Body of pancreas (tissue), 4 donors: ENCODE results near the gene SRR. TPM values are rescaled to one million over a fixed set of nuclear protein-coding genes. Genes with fewer than 3 reads are reported as not detected.
A peak's percentile ranks its signal among the peaks of the same experiment; 100 is the strongest.
"Not testable (repeated sequence)": the region's sequence is repeated elsewhere in the genome, so short reads cannot be mapped to it uniquely, and the experiment has no call there.

ENCODE experiments used
- ATAC-seq: fragments of 150-250 bp; one replicate; pipeline ENCODE4 v1.9.1; 2016
- DNase-seq, 4 donors: peaks; one replicate each; pipeline ENCODE4 v3.0.0-alpha.2; 2019
- H3K27ac ChIP-seq, 4 donors: fragments of 200-600 bp; sonication (generic); 1 replicate in 3 of 4; 2 replicates in 1 of 4; pipeline versions ENCODE4 v1.5.1 to v1.6.1; 2016 to 2019; ENCODE audit warnings: mild to moderate bottlenecking in 1 of 4, mixed read lengths in 1 of 4, moderate library complexity in 1 of 4
- H3K27me3 ChIP-seq, 2 donors: fragments of 200-600 bp; sonication (generic); one replicate each; pipeline ENCODE4 v1.6.0; 2016; ENCODE audit warnings: mild to moderate bottlenecking in 1 of 2
- H3K36me3 ChIP-seq, 2 donors: fragments of 200-600 bp; sonication (generic); replicated peaks in 1 of 2; 2 replicates each; pipeline ENCODE4 v1.5.1; 2016; ENCODE audit warnings: low read depth in 2 of 2; ENCODE audit not compliant: insufficient read depth in 1 of 2
- H3K4me1 ChIP-seq: fragments of 200-600 bp; sonication (generic); one replicate; pipeline ENCODE4 v1.6.0; 2016
- H3K4me3 ChIP-seq, 2 donors: fragments of 200-600 bp; sonication (generic); 1 replicate in 1 of 2; 2 replicates in 1 of 2; pipeline ENCODE4 v1.5.1; 2016 to 2019
- H3K9me3 ChIP-seq, 3 donors: fragments of 200-600 bp; sonication (generic); 1 replicate in 2 of 3; 2 replicates in 1 of 3; pipeline ENCODE4 v1.5.1; 2016
- POLR2A ChIP-seq, 3 donors: fragments of 450-650 bp; IDR thresholded peaks; one replicate each; pipeline ENCODE4 v1.6.1; 2016; ENCODE audit warnings: antibody characterized with exemption in 3 of 3, mild to moderate bottlenecking in 2 of 3
- WGBS, 2 donors: methylation state at CpG; one replicate each; pipeline ENCODE4 v1.1.5; 2017; 5-methylcytosine and 5-hydroxymethylcytosine counted together
- intact Hi-C: fragments of 100-400 bp; cut with DNase I; formaldehyde crosslinking; loops from one replicate; pipeline ENCODE4 v1.15.1; 2023
- total RNA-seq, 2 donors: library from RNA; depleted of rRNA; stranded (reverse); fragments of >200 nt; gene quantifications; one replicate each; pipeline ENCODE4 v1.1.0, GENCODE V29; 2016
- TF ChIP-seq, protein P1 (sequence below), 7 experiments: fragments of 450-650 bp in 4 of 7; fragments of 200-600 bp in 3 of 7; sonication (generic) in 3 of 7; IDR thresholded peaks; one replicate each; pipeline ENCODE4 v1.5.1; 2016 to 2019; ENCODE audit warnings: antibody characterized with exemption in 7 of 7

The SRR gene
- total RNA-seq, 2 donors from 2014 or later: 4.6 to 9.3 TPM

DNA sequence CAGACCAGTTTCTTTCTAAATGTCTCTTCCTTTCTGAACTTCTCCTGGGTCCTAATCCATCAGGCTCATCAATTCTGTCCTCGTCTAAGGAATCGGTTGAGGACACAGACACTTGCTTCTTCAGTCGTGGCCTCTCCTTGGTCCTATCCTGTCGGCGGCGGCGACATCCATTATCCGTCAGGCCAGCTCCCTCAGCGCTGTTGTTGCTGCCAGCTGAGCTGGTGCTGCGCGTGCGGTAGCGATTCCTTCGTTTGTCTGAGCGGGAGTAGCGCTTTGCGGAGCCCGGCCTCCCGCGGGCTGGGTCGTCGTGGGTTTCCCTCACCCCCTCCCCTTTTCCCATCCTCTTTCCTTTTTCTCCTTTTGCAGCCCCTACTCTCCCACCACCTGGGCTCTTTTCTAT, 4.0 kb upstream of the SRR start:
- Histone ChIP-seq H3K4me3 (no peak overlapping the region), H3K36me3 (no peaks in the 10 kb centered on the region), H3K27ac (no peak overlapping the region), H3K9me3 (no peaks in the 10 kb centered on the region), H3K4me1 (peaks cover 21% of the 10 kb centered on the region), H3K27me3 (no peaks in the 10 kb centered on the region)
- intact Hi-C loops: no loop called here
- no peak for ATAC-seq
- no peak for TF ChIP-seq POLR2A (IDR thresholded peaks at IDR 0.05)
- TF ChIP-seq, protein P1, sequence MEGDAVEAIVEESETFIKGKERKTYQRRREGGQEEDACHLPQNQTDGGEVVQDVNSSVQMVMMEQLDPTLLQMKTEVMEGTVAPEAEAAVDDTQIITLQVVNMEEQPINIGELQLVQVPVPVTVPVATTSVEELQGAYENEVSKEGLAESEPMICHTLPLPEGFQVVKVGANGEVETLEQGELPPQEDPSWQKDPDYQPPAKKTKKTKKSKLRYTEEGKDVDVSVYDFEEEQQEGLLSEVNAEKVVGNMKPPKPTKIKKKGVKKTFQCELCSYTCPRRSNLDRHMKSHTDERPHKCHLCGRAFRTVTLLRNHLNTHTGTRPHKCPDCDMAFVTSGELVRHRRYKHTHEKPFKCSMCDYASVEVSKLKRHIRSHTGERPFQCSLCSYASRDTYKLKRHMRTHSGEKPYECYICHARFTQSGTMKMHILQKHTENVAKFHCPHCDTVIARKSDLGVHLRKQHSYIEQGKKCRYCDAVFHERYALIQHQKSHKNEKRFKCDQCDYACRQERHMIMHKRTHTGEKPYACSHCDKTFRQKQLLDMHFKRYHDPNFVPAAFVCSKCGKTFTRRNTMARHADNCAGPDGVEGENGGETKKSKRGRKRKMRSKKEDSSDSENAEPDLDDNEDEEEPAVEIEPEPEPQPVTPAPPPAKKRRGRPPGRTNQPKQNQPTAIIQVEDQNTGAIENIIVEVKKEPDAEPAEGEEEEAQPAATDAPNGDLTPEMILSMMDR (IDR thresholded peaks at IDR 0.05): no peak
- 89 to 91% methylated on average over 21 to 22 of the region's 22 CpGs for WGBS, 2 donors
- no peak for DNase-seq

DNA sequence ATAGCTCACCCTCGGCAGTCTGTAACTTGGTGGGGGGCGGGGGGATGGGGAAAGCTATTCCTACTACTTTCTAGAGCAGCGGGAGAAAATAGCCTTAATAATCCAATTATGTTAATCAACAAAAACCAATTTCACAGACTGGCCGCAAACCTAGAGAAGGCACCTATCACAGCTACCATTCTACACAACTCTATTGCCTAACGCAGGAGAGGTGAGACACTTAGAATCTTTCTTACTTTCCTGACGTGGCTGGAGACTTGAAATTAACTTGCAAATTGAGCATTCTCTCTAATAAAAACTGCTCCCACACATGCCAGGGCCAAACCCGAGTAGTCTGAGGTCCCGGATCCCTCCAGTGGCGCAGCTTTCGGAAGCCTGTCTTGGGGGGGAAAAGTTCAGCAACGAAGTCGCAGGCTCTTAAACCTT, 959 bp upstream of the SRR start:
- H3K27me3 ChIP-seq: no peaks in the 10 kb centered on the region
- H3K4me1 ChIP-seq: peaks cover 21% of the 10 kb centered on the region
- peak overlapping the region; percentile 80 to 92 (median 87) for H3K27ac ChIP-seq
- intact Hi-C loops: no loop called here
- H3K36me3 ChIP-seq: no peaks in the 10 kb centered on the region
- no peaks in the 10 kb centered on the region for H3K9me3 ChIP-seq
- no peak for DNase-seq
- no peak for TF ChIP-seq POLR2A (IDR thresholded peaks at IDR 0.05)
- TF ChIP-seq, protein P1 (IDR thresholded peaks at IDR 0.05): no peak
- 1% methylated on average over 11 to 12 of the region's 12 CpGs for WGBS, 2 donors
- ATAC-seq: no peak
- H3K4me3 ChIP-seq: peak overlapping the region; percentile 80 to 83

DNA sequence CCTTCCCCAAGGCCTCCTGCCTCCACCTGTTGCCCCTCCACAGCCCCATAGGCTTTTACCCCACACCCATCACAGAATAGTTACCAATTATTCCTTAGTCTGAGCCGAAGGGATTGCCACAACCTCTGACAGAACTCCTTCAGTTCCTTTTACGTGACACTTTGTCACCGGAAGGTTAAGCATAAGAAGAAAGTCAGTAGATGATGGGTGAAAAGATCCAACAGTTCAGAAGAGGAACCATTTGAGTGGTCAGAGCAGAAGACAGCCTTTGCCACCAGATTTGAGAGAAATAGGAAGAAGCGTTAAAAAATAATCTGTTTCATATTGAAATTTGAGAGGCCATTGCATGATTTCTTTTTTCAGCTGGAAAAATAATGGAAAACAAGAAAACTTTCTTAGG, 1.2 kb downstream of the SRR start:
- no peak overlapping the region for H3K4me3 ChIP-seq
- no peak for DNase-seq
- H3K9me3 ChIP-seq: no peaks in the 10 kb centered on the region
- no peak for TF ChIP-seq POLR2A (IDR thresholded peaks at IDR 0.05)
- TF ChIP-seq, protein P1 (IDR thresholded peaks at IDR 0.05): no peak
- no peak overlapping the region for H3K27ac ChIP-seq
- peaks cover 34% of the 10 kb centered on the region for H3K4me1 ChIP-seq
- 84 to 89% methylated on average over 4 of the region's 4 CpGs for WGBS, 2 donors
- no peak for ATAC-seq
- intact Hi-C loops: no loop called here
- H3K36me3 ChIP-seq: no peaks in the 10 kb centered on the region
- H3K27me3 ChIP-seq: no peaks in the 10 kb centered on the region

DNA sequence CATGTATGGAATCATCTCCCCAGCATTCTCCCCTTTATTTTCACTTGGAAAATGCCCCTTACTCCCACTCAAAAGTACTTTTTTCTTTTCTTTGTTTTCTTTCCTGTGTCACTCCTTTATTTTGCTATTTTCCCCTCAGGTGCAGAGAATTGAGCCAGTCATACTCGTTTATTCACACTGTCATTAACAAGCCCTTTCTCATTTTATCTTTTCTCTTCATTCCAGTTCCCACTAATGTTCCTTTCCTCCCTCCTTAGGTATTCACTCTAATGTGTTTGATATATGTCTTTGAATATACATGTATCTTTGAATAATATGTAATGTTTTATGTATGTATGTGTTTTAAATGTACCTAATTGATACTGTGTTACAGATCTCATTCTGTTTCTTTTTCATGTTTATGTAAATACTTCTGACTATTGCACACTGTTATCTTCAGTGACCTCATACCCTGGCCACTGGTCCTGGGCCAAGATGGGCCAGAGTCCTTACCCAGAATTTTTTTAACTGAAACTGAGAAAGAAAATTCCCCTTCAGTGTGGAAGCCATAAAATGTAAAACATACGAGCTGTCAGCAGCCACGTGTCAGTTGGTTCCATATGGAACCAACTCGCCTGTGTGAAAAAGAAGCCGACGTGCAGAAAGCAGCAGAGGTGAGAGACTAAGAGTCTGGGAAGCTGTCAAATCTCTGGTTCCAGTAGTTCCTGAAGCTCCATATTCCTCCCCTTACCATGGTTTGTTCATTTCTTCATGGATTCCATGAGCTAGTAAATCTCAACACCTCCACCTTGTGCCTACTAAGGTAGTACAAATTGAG, 5.8 kb downstream of the SRR start:
- Histone ChIP-seq H3K4me3 (no peak overlapping the region), H3K36me3 (no peaks in the 10 kb centered on the region), H3K9me3 (no peaks in the 10 kb centered on the region), H3K27ac (peak overlapping the region; percentile 27 to 77 (median 61)), H3K27me3 (no peaks in the 10 kb centered on the region), H3K4me1 (peaks cover 20% of the 10 kb centered on the region)
- ATAC-seq (peak; percentile 93), DNase-seq (peak; percentile 72 to 85 (median 74))
- intact Hi-C loops: no loop called here
- TF ChIP-seq, protein P1 (IDR thresholded peaks at IDR 0.05): no peak
- TF ChIP-seq POLR2A (IDR thresholded peaks at IDR 0.05): no peak
- WGBS, 2 donors: 26 to 34% methylated on average over 6 of the region's 6 CpGs

DNA sequence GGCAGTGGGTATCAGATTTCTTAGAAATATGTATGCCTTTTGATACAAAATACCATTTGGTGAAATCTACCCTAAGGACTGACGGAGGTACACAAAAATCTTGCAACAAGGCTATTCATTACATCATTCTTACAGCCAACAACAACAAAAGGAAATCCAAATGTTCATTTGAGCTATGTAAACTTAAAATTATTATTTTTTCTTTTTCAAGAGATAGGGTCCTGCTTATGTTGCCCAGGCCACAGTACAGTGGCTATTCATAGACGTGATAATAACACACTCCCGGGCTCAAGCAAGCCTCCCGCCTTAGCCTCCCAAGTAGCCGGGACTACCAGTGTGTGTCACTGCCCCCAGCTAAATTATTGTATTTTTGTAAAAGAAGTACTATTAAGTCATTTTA, 9.0 kb downstream of the SRR start:
- Histone ChIP-seq H3K36me3 (no peaks in the 10 kb centered on the region), H3K27me3 (no peaks in the 10 kb centered on the region), H3K9me3 (no peaks in the 10 kb centered on the region), H3K4me1 (peaks cover 19% of the 10 kb centered on the region), H3K27ac (no peak overlapping the region), H3K4me3 (no peak overlapping the region)
- DNase-seq (no peak), ATAC-seq (no peak)
- intact Hi-C loops: no loop called here
- WGBS, 2 donors: 90 to 92% methylated on average over 5 of the region's 5 CpGs
- no peak for TF ChIP-seq POLR2A (IDR thresholded peaks at IDR 0.05)
- TF ChIP-seq, protein P1 (IDR thresholded peaks at IDR 0.05): no peak

- H3K9me3 ChIP-seq, H3K36me3 ChIP-seq, intact Hi-C loops, DNase-seq, H3K27me3 ChIP-seq, H3K27ac ChIP-seq, H3K4me3 ChIP-seq, ATAC-seq, H3K4me1 ChIP-seq: not testable (repeated sequence)
- 89 to 90% methylated on average over 7 of the region's 7 CpGs for WGBS, 2 donors
Observed at GRCh38 chr17:2316916-2317205, 13.1 kb downstream of the SRR start.
